Measurements from ENCODE around the gene FGF9.

DNA sequence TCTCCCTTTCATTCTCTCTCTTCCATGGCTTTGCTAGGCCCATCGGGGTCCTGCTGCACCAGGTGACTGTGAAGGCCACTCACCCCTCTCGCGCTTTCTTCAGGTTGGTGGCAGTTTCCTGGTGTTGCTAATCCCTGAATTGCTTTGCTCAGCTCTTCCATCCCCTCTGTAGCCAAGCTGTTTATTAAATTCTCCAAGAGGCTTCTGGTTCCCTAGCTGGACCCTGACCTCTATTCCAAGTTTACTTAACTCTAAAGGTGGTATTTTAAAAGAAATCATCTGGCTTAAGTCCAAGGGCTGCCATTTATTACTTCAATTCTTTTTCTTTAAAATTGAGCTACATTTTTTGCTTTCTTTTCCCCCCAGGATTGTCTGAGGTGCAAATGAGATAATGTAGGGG, 34.2 kb upstream of the FGF9 start:
- TF ChIP-seq EZH2 (IDR thresholded peaks at IDR 0.05; ENCODE audit: insufficient read depth, poor library complexity, severe bottlenecking) = no peak
- TF ChIP-seq EZH2phosphoT487 (IDR thresholded peaks at IDR 0.05; ENCODE audit: insufficient read depth, low read depth) = no peak

Data from GM23248 (cell line).